Osteoblast (primary cell): ENCODE results near the gene DPH2. TPM values are rescaled to one million over a fixed set of nuclear protein-coding genes. Genes with fewer than 3 reads are reported as not detected.

Experiments
- DNase-seq: peaks from one replicate; pipeline ENCODE4 v3.0.0; 2011; ENCODE audit warnings: low spot score, mixed read lengths; ENCODE audit not compliant: insufficient read length; ENCODE audit errors: missing footprints
- H2AFZ ChIP-seq: 2 replicates; pipeline ENCODE4 v1.6.0; 2011; ENCODE audit warnings: mild to moderate bottlenecking, low read length
- H3K27ac ChIP-seq: 2 replicates; pipeline ENCODE4 v1.5.1; 2011; ENCODE audit warnings: mild to moderate bottlenecking, low read depth, low read length, moderate library complexity
- H3K27me3 ChIP-seq: 2 replicates; pipeline ENCODE4 v1.6.0; 2012; ENCODE audit warnings: mild to moderate bottlenecking, control low read depth, inconsistent platforms, low read length, moderate library complexity; ENCODE audit not compliant: insufficient read depth
- H3K36me3 ChIP-seq: 2 replicates; pipeline ENCODE4 v1.5.1; 2011; ENCODE audit warnings: mild to moderate bottlenecking, low read length, control low read depth, moderate library complexity; ENCODE audit not compliant: insufficient read depth
- H3K4me1 ChIP-seq: 2 replicates; pipeline ENCODE4 v1.5.1; 2011; ENCODE audit warnings: mild to moderate bottlenecking, low read length, control low read depth, moderate library complexity; ENCODE audit not compliant: insufficient read depth
- H3K4me2 ChIP-seq: 2 replicates; pipeline ENCODE4 v1.6.0; 2011; ENCODE audit warnings: mild to moderate bottlenecking, low read length; ENCODE audit not compliant: insufficient read depth
- H3K4me3 ChIP-seq: fragments of 200-600 bp; sonication (generic); 3 replicates; pipeline ENCODE4 v1.5.1; 2012; ENCODE audit warnings: mild to moderate bottlenecking, low read length, inconsistent platforms; ENCODE audit not compliant: insufficient read depth
- H3K79me2 ChIP-seq: 2 replicates; pipeline ENCODE4 v1.6.0; 2012; ENCODE audit warnings: mild to moderate bottlenecking, low read length, control low read depth, inconsistent platforms; ENCODE audit not compliant: insufficient read depth
- H3K9me3 ChIP-seq: 2 replicates; pipeline ENCODE4 v1.5.1; 2011; ENCODE audit warnings: low read depth, low read length, control low read depth
- H4K20me1 ChIP-seq: 2 replicates; pipeline ENCODE4 v1.6.0; 2012; ENCODE audit warnings: mild to moderate bottlenecking, low read length, control low read depth; ENCODE audit not compliant: insufficient read depth
- CTCF ChIP-seq: IDR thresholded peaks from 2 replicates; pipeline ENCODE4 v1.5.1; 2011; ENCODE audit warnings: mild to moderate bottlenecking, low read depth, low read length, moderate library complexity; ENCODE audit errors: extremely low read depth
- total RNA-seq: library from RNA; depleted of rRNA; stranded (reverse); fragments of >200 nt; gene quantifications from 2 replicates; pipeline ENCODE4 v1.2.3, GENCODE V29; 2012

DPH2 gene
- total RNA-seq, 1 donor = 15.6 TPM

DNA sequence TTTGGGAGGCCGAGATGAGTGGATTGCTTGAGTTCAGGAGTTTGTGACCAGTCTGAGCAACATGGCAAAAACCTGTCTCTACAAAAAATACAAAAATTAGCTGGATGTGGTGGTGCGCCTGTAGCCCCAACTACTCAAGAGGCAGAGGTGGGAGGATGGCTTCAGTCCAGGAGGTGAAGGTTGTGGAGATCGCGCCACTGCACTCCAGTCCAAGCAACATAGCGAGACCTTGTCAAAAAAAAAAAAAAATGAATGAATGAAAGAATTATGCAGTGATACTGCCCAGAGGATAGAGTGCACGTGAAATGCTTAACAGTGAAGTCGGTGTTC, 429 bp upstream of the DPH2 start:
- Histone ChIP-seq H3K4me3 (peak overlapping the region; percentile 99), H3K79me2 (peaks cover 19% of the 10 kb centered on the region), H3K36me3 (peaks cover 17% of the 10 kb centered on the region), H3K9me3 (no peaks in the 10 kb centered on the region), H3K4me2 (peak overlapping the region; percentile 69), H4K20me1 (no peaks in the 10 kb centered on the region), H3K27me3 (no peaks in the 10 kb centered on the region), H2AFZ (no peak overlapping the region), H3K4me1 (peaks cover 12% of the 10 kb centered on the region), H3K27ac (no peak overlapping the region)
- no peak for DNase-seq
- no peak for TF ChIP-seq CTCF

DNA sequence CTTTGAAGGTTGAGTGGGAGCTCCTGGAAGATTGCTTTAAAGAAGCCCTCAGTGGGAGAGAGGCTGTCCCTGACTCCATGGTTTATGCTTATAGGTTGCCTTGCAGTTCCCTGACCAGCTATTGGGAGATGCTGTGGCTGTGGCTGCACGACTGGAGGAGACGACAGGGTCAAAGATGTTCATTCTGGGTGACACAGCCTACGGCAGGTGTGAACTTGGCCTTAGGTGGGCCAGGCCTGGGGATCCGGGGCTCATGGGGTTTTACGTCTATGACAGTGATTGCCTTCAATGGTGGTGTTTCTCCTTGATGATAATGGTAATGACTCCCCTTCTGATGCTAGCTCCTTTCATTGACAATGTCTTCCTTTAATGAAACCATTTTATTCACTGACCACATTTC, 692 bp downstream of the DPH2 start:
- Histone ChIP-seq H3K36me3 (peaks cover 17% of the 10 kb centered on the region), H2AFZ (peak overlapping the region; percentile 95)

DNA sequence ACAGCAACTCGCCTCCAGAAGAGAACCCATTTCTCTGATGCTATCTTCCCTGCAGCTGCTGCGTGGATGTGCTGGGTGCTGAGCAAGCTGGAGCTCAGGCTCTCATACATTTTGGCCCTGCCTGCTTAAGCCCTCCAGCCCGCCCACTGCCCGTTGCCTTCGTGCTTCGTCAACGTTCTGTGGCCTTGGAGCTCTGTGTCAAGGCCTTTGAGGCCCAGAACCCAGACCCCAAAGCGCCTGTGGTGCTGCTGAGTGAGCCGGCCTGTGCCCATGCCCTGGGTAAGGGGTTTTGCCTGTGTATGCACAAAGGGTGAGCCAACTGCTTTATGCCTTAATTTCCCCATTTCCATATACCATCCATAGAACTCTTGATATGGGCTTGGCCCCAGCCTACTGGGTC, 1.1 kb downstream of the DPH2 start:
- peak overlapping the region; percentile 99 for H3K4me3 ChIP-seq
- peaks cover 31% of the 10 kb centered on the region for H3K79me2 ChIP-seq
- no peak overlapping the region for H2AFZ ChIP-seq
- no peak for TF ChIP-seq CTCF
- no peak overlapping the region for H3K27ac ChIP-seq
- no peaks in the 10 kb centered on the region for H3K27me3 ChIP-seq
- H3K4me2 ChIP-seq = peak overlapping the region; percentile 89
- H4K20me1 ChIP-seq = peaks cover 7% of the 10 kb centered on the region
- no peak for DNase-seq
- peaks cover 18% of the 10 kb centered on the region for H3K4me1 ChIP-seq
- no peaks in the 10 kb centered on the region for H3K9me3 ChIP-seq
- peaks cover 17% of the 10 kb centered on the region for H3K36me3 ChIP-seq

More for the DNA sequence above, 692 bp downstream of the DPH2 start:
- no peak for TF ChIP-seq CTCF
- Histone ChIP-seq H3K4me2 (peak overlapping the region; percentile 89), H3K4me1 (peaks cover 14% of the 10 kb centered on the region), H4K20me1 (peaks cover 3% of the 10 kb centered on the region), H3K27ac (peak overlapping the region; percentile 56), H3K79me2 (peaks cover 27% of the 10 kb centered on the region), H3K4me3 (peak overlapping the region; percentile 99), H3K27me3 (no peaks in the 10 kb centered on the region), H3K9me3 (no peaks in the 10 kb centered on the region)
- DNase-seq = peak; percentile 82

DNA sequence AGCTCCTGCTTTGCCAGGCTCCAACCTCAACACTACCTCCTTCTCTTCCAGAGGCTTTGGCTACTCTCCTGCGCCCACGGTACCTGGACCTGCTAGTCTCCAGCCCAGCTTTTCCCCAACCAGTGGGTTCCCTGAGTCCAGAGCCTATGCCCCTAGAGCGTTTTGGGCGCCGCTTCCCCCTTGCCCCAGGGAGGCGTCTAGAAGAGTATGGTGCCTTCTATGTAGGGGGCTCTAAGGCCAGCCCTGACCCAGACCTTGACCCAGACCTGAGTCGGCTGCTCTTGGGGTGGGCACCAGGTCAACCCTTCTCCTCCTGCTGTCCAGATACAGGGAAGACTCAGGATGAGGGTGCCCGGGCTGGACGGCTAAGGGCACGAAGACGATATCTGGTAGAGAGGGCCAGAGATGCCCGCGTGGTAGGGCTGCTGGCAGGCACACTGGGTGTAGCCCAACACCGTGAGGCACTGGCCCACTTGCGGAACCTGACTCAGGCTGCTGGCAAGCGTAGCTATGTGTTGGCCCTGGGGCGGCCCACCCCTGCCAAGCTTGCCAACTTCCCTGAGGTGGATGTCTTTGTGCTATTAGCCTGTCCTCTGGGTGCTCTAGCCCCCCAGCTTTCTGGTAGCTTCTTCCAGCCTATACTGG, 1.6 kb downstream of the DPH2 start:
- Histone ChIP-seq H4K20me1 (peaks cover 13% of the 10 kb centered on the region), H3K27me3 (no peaks in the 10 kb centered on the region), H3K4me2 (no peak overlapping the region), H3K27ac (no peak overlapping the region), H3K9me3 (no peaks in the 10 kb centered on the region), H3K79me2 (peaks cover 36% of the 10 kb centered on the region), H3K36me3 (peaks cover 21% of the 10 kb centered on the region), H2AFZ (no peak overlapping the region), H3K4me3 (no peak overlapping the region), H3K4me1 (peaks cover 24% of the 10 kb centered on the region)
- TF ChIP-seq CTCF = no peak
- no peak for DNase-seq
